Stimulated activated CD8-positive, alpha-beta memory T cell treated with anti-CD3 and anti-CD28 coated beads, Interleukin-7, amount 100 ng/mL, for 4 hours (primary cell): ENCODE results near the gene MKNK2.

Experiments used
- DNase-seq, 2 donors: peaks; one replicate each; pipeline ENCODE4 v3.0.0-alpha.2; 2020; ENCODE audit warnings: low read depth in 2 of 2

The MKNK2 gene

GRCh38 chr19:2058570-2059421 lies 7.8 kb upstream of the MKNK2 start:
- no peak for DNase-seq

- no peak for DNase-seq
These were observed 6.7 kb upstream of the MKNK2 start for GRCh38 chr19:2057484-2058469.

- DNase-seq: no peak
These were observed 5.8 kb upstream of the MKNK2 start for GRCh38 chr19:2056837-2057192.

- DNase-seq: no peak
These were observed 5.1 kb upstream of the MKNK2 start for GRCh38 chr19:2055931-2056836.

GRCh38 chr19:2054763-2055162 lies 3.7 kb upstream of the MKNK2 start:
- DNase-seq: no peak

GRCh38 chr19:2053601-2054389 lies 2.8 kb upstream of the MKNK2 start:
- no peak for DNase-seq

- DNase-seq: no peak
These were observed 995 bp upstream of the MKNK2 start for GRCh38 chr19:2051773-2052704.

GRCh38 chr19:2050349-2050990 lies 574 bp downstream of the MKNK2 start:
- DNase-seq: no peak

- DNase-seq: peak in 1 of 2 donors; percentile 49
These were observed 1.2 kb downstream of the MKNK2 start for GRCh38 chr19:2049741-2050348.

- DNase-seq: no peak
These were observed 1.9 kb downstream of the MKNK2 start for GRCh38 chr19:2048959-2049740.

- DNase-seq: no peak
These were observed 2.7 kb downstream of the MKNK2 start for GRCh38 chr19:2048104-2048958.

GRCh38 chr19:2047449-2048103 lies 3.5 kb downstream of the MKNK2 start:
- no peak for DNase-seq

GRCh38 chr19:2047076-2047448 lies 4.0 kb downstream of the MKNK2 start:
- no peak for DNase-seq

GRCh38 chr19:2046046-2046907 lies 4.8 kb downstream of the MKNK2 start:
- no peak for DNase-seq

GRCh38 chr19:2045501-2046045 lies 5.5 kb downstream of the MKNK2 start:
- no peak for DNase-seq
